NCI-H2081 treated with DMSO at 0.1 percent for 48 hours (cell line): ENCODE data around the gene GJB1.
"Not testable (repeated sequence)": the region's sequence is repeated elsewhere in the genome, so short reads cannot be mapped to it uniquely, and the experiment has no call there.

Experiments used
- DNase-seq: peaks from one replicate; lab custom pipeline; 2025; lab: John Stamatoyannopoulos, UW

GJB1 gene

GRCh38 chrX:71256051-71256450 lies 33.0 kb downstream of the GJB1 start:
- DNase-seq: no peak

- DNase-seq: no peak
Measured at GRCh38 chrX:71256856-71257255, 33.8 kb downstream of the GJB1 start.

- DNase-seq: not testable (repeated sequence)
Measured at GRCh38 chrX:71268624-71269023, 45.6 kb downstream of the GJB1 start.

- no peak for DNase-seq
Measured at GRCh38 chrX:71269801-71270395, 46.9 kb downstream of the GJB1 start.

GRCh38 chrX:71272313-71272712 lies 49.3 kb downstream of the GJB1 start:
- not testable (repeated sequence) for DNase-seq
